Chondrocyte (in vitro differentiated cells): ENCODE data around the gene ACSM4. TPM values are rescaled to one million over a fixed set of nuclear protein-coding genes. Genes with fewer than 3 reads are reported as not detected.

Experiments used
- DNase-seq: peaks from one replicate; pipeline ENCODE4 v3.0.0; 2021; ENCODE audit warnings: mixed read lengths, low spot score
- H3K27ac Mint-ChIP-seq: one replicate; pipeline ENCODE4 v1.8.0; 2021; ENCODE audit warnings: mild to moderate bottlenecking, moderate library complexity, mixed read lengths; ENCODE audit not compliant: unreplicated experiment
- H3K27me3 Mint-ChIP-seq: 2 replicates; pipeline ENCODE4 v1.8.0; 2021; ENCODE audit warnings: low read depth, mixed read lengths
- H3K36me3 Mint-ChIP-seq: 2 replicates; pipeline ENCODE4 v1.8.0; 2021; ENCODE audit warnings: low read depth, mixed read lengths
- H3K4me1 Mint-ChIP-seq: 2 replicates; pipeline ENCODE4 v1.8.0; 2021; ENCODE audit warnings: low read depth, mild to moderate bottlenecking, mixed read lengths
- H3K4me3 Mint-ChIP-seq: one replicate; pipeline ENCODE4 v1.8.0; 2021; ENCODE audit warnings: mild to moderate bottlenecking, moderate library complexity, mixed read lengths; ENCODE audit not compliant: unreplicated experiment
- H3K9me3 Mint-ChIP-seq: 2 replicates; pipeline ENCODE4 v1.8.0; 2021; ENCODE audit warnings: low read depth, mixed read lengths
- CTCF ChIP-seq: fragments of 200-600 bp; sonication (generic); IDR thresholded peaks from 2 replicates; pipeline ENCODE4 v1.5.0; 2021; ENCODE audit warnings: antibody characterized with exemption, mild to moderate bottlenecking, moderate library complexity
- long read RNA-seq: library from polyadenylated mRNA; stranded (forward); transcript quantifications from one replicate; pipeline ENCODE4 v2.0.0, GENCODE V29; 2021
- total RNA-seq: library from RNA; stranded (reverse); gene quantifications from 3 replicates; pipeline ENCODE4 v1.2.1, GENCODE V29; 2021

ACSM4 gene
- total RNA-seq: not detected in 3 replicates
- long read RNA-seq: 0 reads

- Mint-ChIP-seq H3K4me3 (no peak within 1 kb of the TSS), H3K27me3 (peaks cover 5% of the 10 kb centered on the region), H3K9me3 (no peaks in the 10 kb centered on the region), H3K27ac (no peak within 1 kb of the TSS), H3K36me3 (no peaks in the 10 kb centered on the region), H3K4me1 (no peaks in the 10 kb centered on the region)
- no peak for TF ChIP-seq CTCF
- DNase-seq: no peak
Measured at GRCh38 chr12:7303772-7304171, at the start of gene ACSM4. Gene ACSM4, plus strand, starts transcription at chr12:7304072. Its CDS starts 260 bp downstream, at chr12:7304332.

GRCh38 chr12:7259060-7259459 is 44.8 kb upstream of the ACSM4 start:
- peaks cover 13% of the 10 kb centered on the region for H3K27me3 Mint-ChIP-seq
- H3K4me1 Mint-ChIP-seq: no peaks in the 10 kb centered on the region
- H3K4me3 Mint-ChIP-seq: no peak overlapping the region
- H3K9me3 Mint-ChIP-seq: peaks cover 6% of the 10 kb centered on the region
- peaks cover 2% of the 10 kb centered on the region for H3K36me3 Mint-ChIP-seq
- TF ChIP-seq CTCF: no peak
- H3K27ac Mint-ChIP-seq: no peak overlapping the region
- no peak for DNase-seq

GRCh38 chr12:7264538-7264937 is 39.3 kb upstream of the ACSM4 start:
- DNase-seq: no peak
- no peaks in the 10 kb centered on the region for H3K4me1 Mint-ChIP-seq
- TF ChIP-seq CTCF: no peak
- no peak overlapping the region for H3K27ac Mint-ChIP-seq
- H3K27me3 Mint-ChIP-seq: peaks cover 16% of the 10 kb centered on the region
- no peak overlapping the region for H3K4me3 Mint-ChIP-seq
- no peaks in the 10 kb centered on the region for H3K36me3 Mint-ChIP-seq
- H3K9me3 Mint-ChIP-seq: peaks cover 10% of the 10 kb centered on the region

- TF ChIP-seq CTCF: no peak
- no peak for DNase-seq
- Mint-ChIP-seq H3K27ac (no peak overlapping the region), H3K4me3 (no peak overlapping the region), H3K27me3 (peaks cover 12% of the 10 kb centered on the region), H3K4me1 (no peaks in the 10 kb centered on the region), H3K9me3 (peaks cover 10% of the 10 kb centered on the region), H3K36me3 (no peaks in the 10 kb centered on the region)
Measured at GRCh38 chr12:7265251-7265650, 38.6 kb upstream of the ACSM4 start.

GRCh38 chr12:7269273-7269672 is 34.6 kb upstream of the ACSM4 start:
- no peak for DNase-seq
- Mint-ChIP-seq H3K27me3 (peaks cover 9% of the 10 kb centered on the region), H3K36me3 (no peaks in the 10 kb centered on the region), H3K9me3 (peaks cover 8% of the 10 kb centered on the region), H3K27ac (no peak overlapping the region), H3K4me1 (no peaks in the 10 kb centered on the region), H3K4me3 (no peak overlapping the region)
- no peak for TF ChIP-seq CTCF
